PC-9 (cell line): ENCODE results near the gene DRAP1.

Experiments
- CTCF ChIP-seq: fragments of 200-600 bp; sonication (generic); conservative IDR thresholded peaks from 2 replicates; pipeline ENCODE4 v1.6.1; 2017; ENCODE audit warnings: mixed run types, antibody characterized with exemption, mild to moderate bottlenecking, moderate library complexity
- EZH2 ChIP-seq: fragments of 200-600 bp; sonication (generic); IDR thresholded peaks from 2 replicates; pipeline ENCODE4 v1.8.0; 2017; ENCODE audit warnings: antibody characterized with exemption, low read depth

DNA sequence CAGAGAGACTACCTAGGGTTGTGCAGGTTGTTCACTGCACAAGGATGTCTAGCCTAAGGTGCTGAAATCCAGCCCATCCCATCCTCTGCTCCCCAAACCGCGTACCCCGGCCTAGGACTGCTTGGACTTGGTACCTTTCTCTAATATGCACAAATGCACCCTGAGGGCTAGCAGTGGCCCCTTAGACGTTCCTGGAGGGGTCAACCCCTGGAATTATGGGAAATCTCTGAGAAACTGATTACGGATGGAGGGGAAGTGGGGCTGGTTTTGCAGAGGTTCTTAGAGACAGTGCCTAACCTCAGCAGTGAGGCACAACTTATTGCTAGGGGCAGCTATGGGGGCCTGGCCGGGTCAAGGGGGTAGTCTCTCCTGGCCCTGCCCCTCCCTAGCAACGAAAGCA is 2.8 kb upstream of the DRAP1 start:
- TF ChIP-seq CTCF (no peak), EZH2 (no peak)
